Stomach (tissue), 4 donors: ENCODE measurements around the gene PHF2.

ENCODE experiments used
- EP300 ChIP-seq: sonication (generic); formaldehyde crosslinking; IDR thresholded peaks from one replicate; pipeline ENCODE4 v1.6.1; 2017; ENCODE audit warnings: antibody characterized with exemption
- POLR2A ChIP-seq, 4 donors: fragments of 450-650 bp; IDR thresholded peaks; one replicate each; pipeline ENCODE4 v1.6.1; 2016; ENCODE audit warnings: antibody characterized with exemption in 4 of 4, control low read depth in 2 of 4, mild to moderate bottlenecking in 1 of 4, moderate library complexity in 1 of 4
- POLR2AphosphoS5 ChIP-seq, 3 donors: sonication (generic); formaldehyde crosslinking; IDR thresholded peaks; one replicate each; pipeline ENCODE4 v1.6.1; 2016; ENCODE audit warnings: antibody characterized with exemption in 3 of 3
- TF ChIP-seq, protein P1 (sequence below), 7 experiments: fragments of 450-650 bp in 4 of 7; fragments of 200-600 bp in 3 of 7; sonication (generic) in 3 of 7; IDR thresholded peaks; one replicate each; pipeline ENCODE4 v1.5.1; 2016 to 2019; ENCODE audit warnings: antibody characterized with exemption in 7 of 7, control low read depth in 2 of 7, mild to moderate bottlenecking in 1 of 7

DNA sequence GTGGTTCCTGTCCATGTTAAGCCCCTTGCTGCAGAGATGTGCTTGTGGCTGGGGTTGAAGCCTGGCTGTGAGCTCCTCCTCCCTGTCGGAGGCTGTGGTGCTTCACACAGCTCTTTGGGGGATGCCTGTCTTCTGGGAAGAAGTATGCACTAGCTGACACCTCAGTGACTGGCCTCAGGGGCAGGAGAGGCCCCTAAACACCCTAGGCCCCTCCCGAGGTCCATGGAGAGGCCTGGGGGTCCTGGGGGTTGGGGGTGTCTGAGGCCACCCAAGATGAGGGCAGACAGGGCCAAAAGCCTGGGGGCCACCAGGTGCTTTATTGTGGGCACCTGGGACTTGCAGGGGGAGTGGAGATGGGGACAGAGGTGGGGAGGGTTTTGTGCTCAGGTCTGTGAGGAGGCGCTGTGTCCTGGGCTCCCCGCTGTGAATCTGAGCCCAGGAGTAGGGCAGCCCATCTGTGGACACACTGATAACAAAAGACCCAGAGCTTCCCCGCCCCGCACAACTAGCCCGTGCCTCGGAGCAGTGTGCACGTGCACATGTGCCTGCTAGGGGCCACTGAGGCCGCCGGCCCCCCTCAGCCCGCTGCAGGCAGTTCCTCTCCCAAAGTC is 92.0 kb downstream of the PHF2 start:
- TF ChIP-seq, protein P1, sequence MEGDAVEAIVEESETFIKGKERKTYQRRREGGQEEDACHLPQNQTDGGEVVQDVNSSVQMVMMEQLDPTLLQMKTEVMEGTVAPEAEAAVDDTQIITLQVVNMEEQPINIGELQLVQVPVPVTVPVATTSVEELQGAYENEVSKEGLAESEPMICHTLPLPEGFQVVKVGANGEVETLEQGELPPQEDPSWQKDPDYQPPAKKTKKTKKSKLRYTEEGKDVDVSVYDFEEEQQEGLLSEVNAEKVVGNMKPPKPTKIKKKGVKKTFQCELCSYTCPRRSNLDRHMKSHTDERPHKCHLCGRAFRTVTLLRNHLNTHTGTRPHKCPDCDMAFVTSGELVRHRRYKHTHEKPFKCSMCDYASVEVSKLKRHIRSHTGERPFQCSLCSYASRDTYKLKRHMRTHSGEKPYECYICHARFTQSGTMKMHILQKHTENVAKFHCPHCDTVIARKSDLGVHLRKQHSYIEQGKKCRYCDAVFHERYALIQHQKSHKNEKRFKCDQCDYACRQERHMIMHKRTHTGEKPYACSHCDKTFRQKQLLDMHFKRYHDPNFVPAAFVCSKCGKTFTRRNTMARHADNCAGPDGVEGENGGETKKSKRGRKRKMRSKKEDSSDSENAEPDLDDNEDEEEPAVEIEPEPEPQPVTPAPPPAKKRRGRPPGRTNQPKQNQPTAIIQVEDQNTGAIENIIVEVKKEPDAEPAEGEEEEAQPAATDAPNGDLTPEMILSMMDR (IDR thresholded peaks at IDR 0.05), result no peak
- TF ChIP-seq POLR2AphosphoS5 (IDR thresholded peaks at IDR 0.05), result no peak
- no peak for TF ChIP-seq EP300
- no peak for TF ChIP-seq POLR2A (IDR thresholded peaks at IDR 0.05)
